Coronary artery (tissue), 2 donors: ENCODE measurements around the gene DNAJC5.

Experiments
- DNase-seq: peaks from one replicate; pipeline ENCODE4 v3.0.0-alpha.2; 2017; ENCODE audit warnings: low spot score
- H3K27ac ChIP-seq, 2 donors: fragments of 200-600 bp; sonication (generic); one replicate each; pipeline ENCODE4 v1.5.1; 2016 to 2019
- H3K4me3 ChIP-seq: fragments of 200-600 bp; sonication (generic); 2 replicates; pipeline ENCODE4 v1.5.1; 2016; ENCODE audit warnings: mild to moderate bottlenecking, moderate library complexity
- CTCF ChIP-seq: fragments of 200-600 bp; sonication (generic); IDR thresholded peaks from one replicate; pipeline ENCODE4 v1.5.1; 2019; ENCODE audit warnings: antibody characterized with exemption

The DNAJC5 gene

GRCh38 chr20:63890201-63890576 is 4.7 kb upstream of the DNAJC5 start:
- H3K4me3 ChIP-seq, result no peak overlapping the region
- DNase-seq, result no peak
- no peak overlapping the region for H3K27ac ChIP-seq
- TF ChIP-seq CTCF, result no peak

GRCh38 chr20:63890616-63891015 is 4.3 kb upstream of the DNAJC5 start:
- no peak overlapping the region for H3K27ac ChIP-seq
- no peak for DNase-seq
- no peak overlapping the region for H3K4me3 ChIP-seq
- no peak for TF ChIP-seq CTCF

- TF ChIP-seq CTCF, result no peak
- no peak overlapping the region for H3K27ac ChIP-seq
- DNase-seq, result no peak
- H3K4me3 ChIP-seq, result no peak overlapping the region
These were observed 3.6 kb upstream of the DNAJC5 start for GRCh38 chr20:63891061-63892002.

- Histone ChIP-seq H3K4me3 (no peak overlapping the region), H3K27ac (no peak overlapping the region)
- DNase-seq, result no peak
- no peak for TF ChIP-seq CTCF
These were observed 2.5 kb upstream of the DNAJC5 start for GRCh38 chr20:63892402-63892801.

GRCh38 chr20:63893999-63894357 is 948 bp upstream of the DNAJC5 start:
- no peak for TF ChIP-seq CTCF
- DNase-seq, result no peak
- Histone ChIP-seq H3K4me3 (peak overlapping the region; percentile 82), H3K27ac (peak overlapping the region in 1 of 2 donors; percentile 90)

- no peak for DNase-seq
- no peak for TF ChIP-seq CTCF
- peak overlapping the region; percentile 42 to 90 for H3K27ac ChIP-seq
- H3K4me3 ChIP-seq, result peak overlapping the region; percentile 82
These were observed 451 bp downstream of the DNAJC5 start for GRCh38 chr20:63895202-63895951.

GRCh38 chr20:63895952-63896263 is 982 bp downstream of the DNAJC5 start:
- DNase-seq, result no peak
- H3K4me3 ChIP-seq, result peak overlapping the region; percentile 82
- no peak for TF ChIP-seq CTCF
- peak overlapping the region; percentile 42 to 90 for H3K27ac ChIP-seq
